Natural killer cell (primary cell): Measurements from ENCODE around the gene SULT1E1. TPM values are rescaled to one million over a fixed set of nuclear protein-coding genes. Genes with fewer than 3 reads are reported as not detected.

Experiments used
- ATAC-seq, 3 donors: fragments of 150-1000 bp in 2 of 3; fragments of 200-7000 bp in 1 of 3; cut with Tn5 transposase; 1 replicate in 1 of 3; 2 replicates in 2 of 3; pipeline ENCODE4 v1.10.0; 2021; ENCODE audit warnings: mild to moderate bottlenecking in 2 of 3, moderate library complexity in 2 of 3
- DNase-seq, 2 donors: peaks; one replicate each; pipeline versions ENCODE4 v3.0.0 to v3.0.0-alpha.2; 2013 to 2021; ENCODE audit warnings: mixed read lengths in 1 of 2
- H3K27ac ChIP-seq: one replicate; pipeline ENCODE4 v1.5.1; 2013; ENCODE audit warnings: mild to moderate bottlenecking, low read length
- H3K27me3 ChIP-seq: one replicate; pipeline ENCODE4 v1.6.1; 2013; ENCODE audit warnings: low read length; ENCODE audit not compliant: control insufficient read depth, insufficient read depth
- H3K36me3 ChIP-seq: one replicate; pipeline ENCODE4 v1.6.1; 2013; ENCODE audit warnings: low read length; ENCODE audit not compliant: control insufficient read depth, insufficient read depth
- H3K4me1 ChIP-seq: one replicate; pipeline ENCODE4 v1.6.1; 2013; ENCODE audit warnings: low read length; ENCODE audit not compliant: control insufficient read depth, insufficient read depth
- H3K4me3 ChIP-seq: one replicate; pipeline ENCODE4 v1.5.1; 2013; ENCODE audit warnings: low read length
- H3K9me3 ChIP-seq: one replicate; pipeline ENCODE4 v1.6.1; 2013; ENCODE audit warnings: low read length; ENCODE audit not compliant: control insufficient read depth, insufficient read depth
- H3K27ac Mint-ChIP-seq, 2 donors: one replicate each; pipeline ENCODE4 v1.8.0; 2022; ENCODE audit warnings: mild to moderate bottlenecking in 2 of 2, mixed read lengths in 2 of 2, moderate library complexity in 1 of 2
- H3K27me3 Mint-ChIP-seq, 2 donors: one replicate each; pipeline ENCODE4 v1.8.0; 2022; ENCODE audit warnings: low read depth in 2 of 2, mixed read lengths in 2 of 2
- H3K36me3 Mint-ChIP-seq: one replicate; pipeline ENCODE4 v1.8.0; 2022; ENCODE audit warnings: mixed read lengths
- H3K4me1 Mint-ChIP-seq, 2 donors: one replicate each; pipeline ENCODE4 v1.8.0; 2022; ENCODE audit warnings: mixed read lengths in 2 of 2
- H3K4me3 Mint-ChIP-seq: one replicate; pipeline ENCODE4 v1.8.0; 2022; ENCODE audit warnings: mild to moderate bottlenecking, moderate library complexity, mixed read lengths
- H3K9me3 Mint-ChIP-seq, 2 donors: one replicate each; pipeline ENCODE4 v1.8.0; 2022; ENCODE audit warnings: mixed read lengths in 2 of 2
- WGBS: methylation state at CpG from one replicate; pipeline ENCODE4 v1.1.7; 2013; ENCODE audit warnings: missing lambda C conversion rate; ENCODE audit not compliant: insufficient coverage; 5-methylcytosine and 5-hydroxymethylcytosine counted together
- intact Hi-C: fragments of 100-400 bp; cut with micrococcal nuclease; formaldehyde crosslinking; loops from one replicate; pipeline ENCODE4 v1.14.2; 2022
- total RNA-seq, 4 donors: library from RNA; stranded (reverse); fragments of 120-200 nt in 1 of 4; gene quantifications; one replicate each; pipeline versions ENCODE4 v1.2.3 to v1.2.4, GENCODE V29; 2013 to 2022
- TF ChIP-seq, protein P1 (sequence below): fragments of 200-600 bp; IDR thresholded peaks from one replicate; pipeline ENCODE4 v1.8.0; 2022; ENCODE audit warnings: antibody characterized with exemption

The SULT1E1 gene
- total RNA-seq, 3 donors from 2014 or later (not counting 1 experiment from before 2014, with no cell fraction given): not detected

DNA sequence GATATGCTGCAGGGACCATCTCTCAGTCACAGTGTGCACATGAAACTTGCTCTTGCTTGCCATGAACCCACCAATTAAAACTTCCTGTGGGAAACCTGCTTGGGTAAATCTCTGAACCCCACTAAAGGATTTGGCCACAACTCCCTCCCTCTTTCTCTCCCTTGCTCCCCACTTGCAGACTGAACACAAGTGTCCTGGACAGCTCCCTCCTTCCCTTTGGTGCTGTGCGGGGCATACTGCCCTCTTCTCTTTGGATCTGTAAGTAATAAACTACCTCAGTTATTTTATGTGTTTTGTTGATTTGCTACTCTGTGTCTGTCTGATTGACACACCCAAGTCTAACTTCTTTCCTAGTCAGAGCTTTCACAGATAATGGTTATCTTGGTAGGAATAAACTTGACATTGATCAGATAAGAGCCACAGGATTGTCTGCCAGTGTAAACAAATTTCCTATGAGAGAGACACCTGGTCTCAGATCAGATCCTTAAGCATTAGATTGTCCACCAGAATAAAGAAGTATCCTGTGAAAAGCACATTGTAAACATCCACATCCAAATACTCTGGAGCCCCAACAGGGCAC is 41.8 kb downstream of the SULT1E1 start:
- no peak for DNase-seq
- Mint-ChIP-seq H3K27ac (no peak overlapping the region), H3K36me3 (no peaks in the 10 kb centered on the region), H3K27me3 (no peaks in the 10 kb centered on the region), H3K4me3 (no peak overlapping the region), H3K4me1 (peaks cover 0 to under 1% of the 10 kb centered on the region in 2 donors), H3K9me3 (no peaks in the 10 kb centered on the region)
- WGBS: no CpG with 5 or more reads among the region's 1 CpG
- intact Hi-C loops: no loop called here
- Histone ChIP-seq H3K36me3 (no peaks in the 10 kb centered on the region), H3K27me3 (no peaks in the 10 kb centered on the region), H3K4me1 (no peaks in the 10 kb centered on the region), H3K27ac (no peak overlapping the region), H3K9me3 (no peaks in the 10 kb centered on the region), H3K4me3 (no peak overlapping the region)
- TF ChIP-seq, protein P1, sequence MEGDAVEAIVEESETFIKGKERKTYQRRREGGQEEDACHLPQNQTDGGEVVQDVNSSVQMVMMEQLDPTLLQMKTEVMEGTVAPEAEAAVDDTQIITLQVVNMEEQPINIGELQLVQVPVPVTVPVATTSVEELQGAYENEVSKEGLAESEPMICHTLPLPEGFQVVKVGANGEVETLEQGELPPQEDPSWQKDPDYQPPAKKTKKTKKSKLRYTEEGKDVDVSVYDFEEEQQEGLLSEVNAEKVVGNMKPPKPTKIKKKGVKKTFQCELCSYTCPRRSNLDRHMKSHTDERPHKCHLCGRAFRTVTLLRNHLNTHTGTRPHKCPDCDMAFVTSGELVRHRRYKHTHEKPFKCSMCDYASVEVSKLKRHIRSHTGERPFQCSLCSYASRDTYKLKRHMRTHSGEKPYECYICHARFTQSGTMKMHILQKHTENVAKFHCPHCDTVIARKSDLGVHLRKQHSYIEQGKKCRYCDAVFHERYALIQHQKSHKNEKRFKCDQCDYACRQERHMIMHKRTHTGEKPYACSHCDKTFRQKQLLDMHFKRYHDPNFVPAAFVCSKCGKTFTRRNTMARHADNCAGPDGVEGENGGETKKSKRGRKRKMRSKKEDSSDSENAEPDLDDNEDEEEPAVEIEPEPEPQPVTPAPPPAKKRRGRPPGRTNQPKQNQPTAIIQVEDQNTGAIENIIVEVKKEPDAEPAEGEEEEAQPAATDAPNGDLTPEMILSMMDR: no peak
- no peak for ATAC-seq

DNA sequence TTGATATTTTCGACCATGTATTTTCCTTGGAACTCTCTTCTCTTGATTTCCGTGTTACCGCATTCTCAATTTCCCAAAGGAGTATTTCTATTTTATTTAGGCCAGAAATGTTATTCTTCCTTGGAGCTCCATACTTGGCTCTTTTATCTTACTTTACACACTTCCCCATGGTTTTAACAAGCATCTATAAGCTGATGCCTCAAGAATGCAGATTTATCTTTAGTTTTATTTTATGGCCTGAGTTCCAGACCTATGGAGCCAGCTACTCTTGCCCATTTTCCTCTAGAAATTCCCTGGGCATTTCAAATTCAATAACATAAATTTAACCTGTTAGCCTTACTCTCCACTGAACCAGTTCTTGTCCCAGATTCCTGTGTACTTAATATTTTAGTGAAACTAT is 43.7 kb downstream of the SULT1E1 start:
- H3K4me1 Mint-ChIP-seq: no peaks in the 10 kb centered on the region
- ATAC-seq (no peak), DNase-seq (no peak)
- Histone ChIP-seq H3K36me3 (no peaks in the 10 kb centered on the region), H3K27me3 (no peaks in the 10 kb centered on the region), H3K9me3 (no peaks in the 10 kb centered on the region), H3K27ac (no peak overlapping the region), H3K4me3 (no peak overlapping the region), H3K4me1 (no peaks in the 10 kb centered on the region)
- no peak overlapping the region for H3K4me3 Mint-ChIP-seq
- no CpG with 5 or more reads among the region's 3 CpGs for WGBS
- no peaks in the 10 kb centered on the region for H3K36me3 Mint-ChIP-seq
- no peaks in the 10 kb centered on the region for H3K27me3 Mint-ChIP-seq
- intact Hi-C loops: no loop called here
- H3K27ac Mint-ChIP-seq: no peak overlapping the region
- TF ChIP-seq, protein P1: no peak
- H3K9me3 Mint-ChIP-seq: no peaks in the 10 kb centered on the region

DNA sequence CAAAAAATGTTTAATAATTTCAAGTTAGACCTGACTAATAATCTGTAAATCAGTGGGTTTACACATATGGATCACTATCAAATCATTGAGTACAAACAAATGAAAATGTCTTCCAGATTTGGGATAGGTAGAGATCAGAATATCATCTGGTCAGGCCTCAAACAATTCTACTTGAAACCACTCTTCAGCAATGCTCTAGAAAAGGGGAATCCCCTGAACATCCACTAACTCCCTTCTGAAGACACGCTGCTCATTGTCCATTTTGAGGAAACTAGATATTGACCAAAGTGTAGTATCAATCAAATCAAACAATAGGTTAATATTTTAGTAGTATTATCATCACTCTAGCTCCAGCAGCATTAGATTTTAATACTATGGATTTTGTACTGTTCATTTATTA is 46.3 kb downstream of the SULT1E1 start:
- Histone ChIP-seq H3K9me3 (no peaks in the 10 kb centered on the region), H3K4me3 (no peak overlapping the region), H3K27me3 (no peaks in the 10 kb centered on the region), H3K4me1 (no peaks in the 10 kb centered on the region), H3K36me3 (no peaks in the 10 kb centered on the region), H3K27ac (no peak overlapping the region)
- H3K36me3 Mint-ChIP-seq: no peaks in the 10 kb centered on the region
- DNase-seq (no peak), ATAC-seq (no peak)
- no peaks in the 10 kb centered on the region for H3K27me3 Mint-ChIP-seq
- no peaks in the 10 kb centered on the region for H3K9me3 Mint-ChIP-seq
- TF ChIP-seq, protein P1: no peak
- no peaks in the 10 kb centered on the region for H3K4me1 Mint-ChIP-seq
- WGBS: no CpG with 5 or more reads among the region's 1 CpG
- intact Hi-C loops: no loop called here
- no peak overlapping the region for H3K27ac Mint-ChIP-seq
- no peak overlapping the region for H3K4me3 Mint-ChIP-seq

DNA sequence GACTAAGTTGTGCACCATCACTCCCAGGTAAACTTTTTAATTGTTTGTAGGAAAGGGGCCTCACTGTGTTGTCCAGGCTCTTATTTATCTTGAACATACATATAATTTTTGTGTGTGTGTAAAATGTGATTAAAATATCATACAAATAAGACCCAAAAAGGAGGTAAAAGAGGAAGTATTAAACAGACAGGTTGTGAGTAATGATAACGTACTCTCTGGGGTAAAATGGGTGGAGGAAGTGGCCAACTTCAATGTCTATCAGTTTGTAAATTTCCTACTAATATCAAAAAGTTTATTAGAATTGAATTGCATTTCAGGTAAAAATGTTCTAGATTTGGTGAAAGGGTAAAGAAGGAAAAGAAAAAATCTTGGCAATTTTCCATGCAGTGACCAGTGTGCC is 48.8 kb downstream of the SULT1E1 start:
- Mint-ChIP-seq H3K9me3 (no peaks in the 10 kb centered on the region), H3K36me3 (no peaks in the 10 kb centered on the region), H3K4me3 (no peak overlapping the region), H3K4me1 (no peaks in the 10 kb centered on the region), H3K27me3 (no peaks in the 10 kb centered on the region), H3K27ac (no peak overlapping the region)
- no CpG with 5 or more reads among the region's 1 CpG for WGBS
- Histone ChIP-seq H3K4me1 (no peaks in the 10 kb centered on the region), H3K36me3 (no peaks in the 10 kb centered on the region), H3K4me3 (no peak overlapping the region), H3K27me3 (no peaks in the 10 kb centered on the region), H3K9me3 (no peaks in the 10 kb centered on the region), H3K27ac (no peak overlapping the region)
- DNase-seq (no peak), ATAC-seq (no peak)
- TF ChIP-seq, protein P1: no peak
- intact Hi-C loops: no loop called here
